ENCODE measurements around the gene MST1. TPM values are rescaled to one million over a fixed set of nuclear protein-coding genes. Genes with fewer than 3 reads are reported as not detected.

Gene MST1
- polyA plus RNA-seq, 1 donor, result 16.7 TPM

DNA sequence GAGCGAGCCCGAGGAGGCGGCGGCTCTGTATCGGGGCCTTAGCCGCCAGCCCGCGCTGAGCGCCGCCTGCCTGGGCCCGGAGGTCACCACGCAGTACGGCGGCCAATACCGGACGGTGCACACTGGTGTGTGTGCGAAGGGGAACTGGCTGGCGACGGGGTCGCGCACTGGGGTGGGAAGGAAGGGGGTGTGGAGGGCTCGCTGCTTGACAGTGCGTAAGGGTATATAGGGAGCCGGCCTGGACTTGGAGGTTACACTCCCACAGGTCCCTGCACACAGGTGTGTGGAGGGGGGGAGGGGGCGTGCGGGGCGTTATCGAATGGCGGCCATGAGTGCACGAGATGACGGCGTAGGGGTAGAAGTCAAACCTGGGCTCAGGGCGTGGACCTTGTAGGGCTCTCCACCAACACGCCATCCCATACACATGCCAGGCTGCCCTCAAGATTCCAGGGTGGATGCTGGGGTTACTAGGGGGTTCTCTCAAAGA is 14.7 kb downstream of the MST1 start:
- DNase-seq, result no peak

DNA sequence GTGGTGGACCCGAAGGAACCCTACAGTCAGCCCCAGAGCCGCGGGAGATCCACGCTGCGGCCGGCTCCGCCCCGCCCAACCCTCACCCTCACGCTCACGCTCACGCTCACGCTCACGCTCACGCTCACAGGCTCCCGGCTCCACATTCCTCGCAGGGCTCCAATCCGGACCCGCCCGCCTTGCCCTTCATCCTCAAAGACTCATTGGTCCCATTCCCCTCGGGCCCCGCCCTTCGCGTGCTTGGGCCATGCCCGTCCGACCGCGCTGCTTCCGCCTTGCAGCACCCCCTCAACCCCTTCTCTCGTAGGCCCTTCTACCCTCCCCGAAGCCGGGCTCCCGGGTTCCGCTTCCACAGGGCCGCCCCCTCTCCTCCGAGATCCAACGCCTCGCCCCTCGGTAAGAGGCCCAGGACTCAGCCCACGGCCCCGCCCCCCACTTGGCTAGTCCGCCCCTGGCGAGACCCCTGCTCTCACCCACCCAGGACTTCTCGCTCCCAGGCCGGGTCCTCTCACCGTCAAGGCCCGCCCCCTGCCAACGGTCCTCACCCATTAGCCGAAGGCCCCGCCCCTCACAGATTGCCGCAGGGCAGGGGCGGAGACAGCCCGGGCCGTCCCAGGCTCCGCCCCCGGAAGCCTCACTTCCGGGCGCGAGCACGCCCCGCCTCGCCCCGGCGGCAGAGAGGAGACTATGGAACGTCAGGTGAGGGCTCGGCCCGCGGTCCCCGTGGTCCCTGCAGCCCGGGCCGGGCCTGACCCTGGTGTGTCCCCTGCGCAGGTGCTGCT is 15.4 kb downstream of the MST1 start, which contains the start of gene APEH:
Gene APEH (plus strand): TSS at position 637 of the 782 bp plus-strand sequence. CDS start 51 bp downstream, at position 688.
- DNase-seq, result peak; percentile 92

DNA sequence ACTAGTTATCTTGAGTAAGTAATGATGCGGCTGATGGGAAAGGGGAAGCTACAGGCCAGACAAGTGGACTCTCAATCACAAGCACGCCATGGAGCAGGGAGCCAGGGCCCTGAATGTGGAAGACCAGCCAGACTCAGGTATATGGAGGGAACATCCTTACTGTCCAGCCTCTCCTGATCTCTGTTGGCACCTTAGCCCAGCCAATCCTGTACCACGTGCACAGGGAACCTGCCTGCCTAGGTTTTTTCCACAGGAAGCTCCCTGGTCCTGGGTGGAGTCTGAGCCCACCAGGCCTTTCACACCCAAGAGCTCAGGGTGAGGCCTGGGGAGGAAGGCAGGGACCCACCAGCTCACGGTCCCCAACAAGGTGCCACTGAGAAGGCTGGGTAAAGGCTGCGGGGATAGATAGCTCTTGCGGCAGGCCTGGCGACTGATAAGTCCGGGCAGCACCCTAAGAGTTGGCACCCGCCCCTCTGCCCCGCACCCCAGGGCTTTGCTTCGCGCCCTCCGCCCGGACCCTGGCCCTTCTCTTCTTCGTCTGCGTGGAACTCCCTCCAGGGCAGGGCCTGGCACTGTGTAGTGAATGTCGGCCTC is 16.1 kb downstream of the MST1 start:
- no peak for DNase-seq

DNA sequence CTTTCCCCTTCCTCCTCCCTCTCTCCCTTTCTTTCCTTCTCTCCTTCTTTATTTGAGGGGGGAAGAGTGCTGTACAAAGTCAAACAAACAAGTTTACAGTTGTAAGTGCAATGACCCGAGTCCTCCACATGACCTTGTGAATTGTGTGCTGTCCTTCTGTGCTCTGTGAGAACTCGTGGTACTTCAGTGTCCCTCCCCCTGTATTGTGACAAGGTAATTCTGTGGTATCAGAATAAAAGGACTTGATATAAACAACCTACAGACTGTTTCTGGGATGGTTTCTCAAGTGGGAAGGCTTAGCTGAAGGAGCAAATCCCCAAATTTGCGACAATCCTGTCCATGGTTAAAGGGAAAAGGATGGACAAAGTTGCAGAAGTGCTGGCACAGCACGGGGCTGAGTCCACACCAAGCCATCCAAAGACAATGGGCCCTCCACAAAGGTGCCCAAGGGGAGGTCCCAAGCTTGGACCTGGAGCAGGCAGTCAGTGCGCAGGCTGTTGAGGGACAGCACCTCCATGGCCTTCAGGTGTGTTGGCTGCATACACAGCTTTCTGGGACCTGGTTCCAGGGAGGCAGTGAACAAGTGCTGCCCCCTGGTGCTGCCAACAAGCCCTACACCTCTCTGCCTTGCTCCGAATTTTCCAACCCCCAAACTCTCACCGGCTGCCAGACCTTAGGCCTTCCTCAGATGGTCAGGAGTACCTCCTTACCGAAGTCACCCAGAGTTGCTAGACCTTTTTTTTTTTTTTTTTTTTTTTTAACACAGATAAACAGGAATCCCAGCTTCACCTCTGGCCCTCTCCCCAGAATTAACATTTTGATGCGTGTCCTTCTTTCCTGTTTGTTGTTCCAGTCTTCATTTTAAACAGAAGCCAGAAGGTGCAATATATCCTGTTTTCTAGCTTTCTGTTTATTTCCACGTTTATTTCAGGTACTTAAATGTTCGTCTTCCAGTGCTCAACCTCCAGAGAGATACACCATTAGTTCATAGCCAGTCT is 17.7 kb downstream of the MST1 start:
- DNase-seq, result peak; percentile 61

DNA sequence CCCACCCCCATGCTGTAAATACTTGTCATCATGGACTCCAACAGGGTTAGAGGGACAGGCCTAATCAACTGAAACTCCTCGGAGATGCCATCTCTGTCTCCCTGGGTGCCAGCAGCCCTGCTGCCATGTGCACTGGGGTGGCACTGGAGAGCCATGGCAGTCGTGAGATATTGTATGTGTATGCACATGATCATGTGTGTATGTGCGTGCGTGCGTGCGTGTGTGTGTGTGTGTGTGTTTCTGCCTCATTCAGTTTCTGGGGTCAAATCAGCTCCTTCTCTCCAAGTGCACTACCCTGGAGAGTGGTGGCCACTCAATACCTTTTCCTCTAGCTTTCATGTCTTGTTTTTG is 18.4 kb downstream of the MST1 start:
- DNase-seq, result no peak

DNA sequence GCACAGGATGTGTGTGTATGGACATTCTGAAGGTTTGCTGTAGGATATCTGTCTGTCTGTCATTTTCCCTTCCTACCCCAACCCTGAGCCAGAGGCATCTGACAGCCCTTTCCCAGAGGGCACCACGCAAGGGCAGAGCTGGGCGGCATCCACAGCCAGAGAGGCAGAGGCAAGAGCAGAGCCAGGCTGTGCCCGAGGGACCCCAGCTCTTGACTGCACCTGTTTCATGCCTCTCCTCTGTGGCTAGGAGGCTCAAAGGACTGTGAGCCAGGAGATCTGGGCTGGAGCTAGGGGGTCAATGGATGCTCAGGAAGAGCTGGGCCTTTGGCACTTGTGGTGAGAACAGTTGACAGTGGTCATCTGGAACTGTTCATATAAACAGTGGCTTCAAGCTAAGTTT is 19.9 kb downstream of the MST1 start:
- no peak for DNase-seq

DNA sequence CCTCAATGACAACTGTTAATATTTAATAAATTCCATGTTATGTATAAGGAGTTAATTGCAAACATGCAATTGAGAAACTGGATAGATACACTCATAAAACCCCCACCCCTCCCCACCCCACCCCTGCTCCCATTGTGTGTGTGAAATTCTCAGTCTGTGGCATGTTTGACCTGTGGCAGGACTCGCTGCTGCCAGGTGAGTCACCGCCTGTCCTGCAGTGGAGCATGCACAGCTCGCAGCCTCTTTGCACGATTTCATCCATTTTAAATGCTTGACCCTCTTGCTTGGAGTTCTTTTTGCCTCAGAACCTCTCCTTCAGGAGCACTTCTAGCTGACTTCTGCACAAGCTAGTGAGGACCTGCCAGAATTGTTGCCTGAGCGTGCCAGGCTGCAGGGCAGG is 20.4 kb downstream of the MST1 start:
- no peak for DNase-seq

DNA sequence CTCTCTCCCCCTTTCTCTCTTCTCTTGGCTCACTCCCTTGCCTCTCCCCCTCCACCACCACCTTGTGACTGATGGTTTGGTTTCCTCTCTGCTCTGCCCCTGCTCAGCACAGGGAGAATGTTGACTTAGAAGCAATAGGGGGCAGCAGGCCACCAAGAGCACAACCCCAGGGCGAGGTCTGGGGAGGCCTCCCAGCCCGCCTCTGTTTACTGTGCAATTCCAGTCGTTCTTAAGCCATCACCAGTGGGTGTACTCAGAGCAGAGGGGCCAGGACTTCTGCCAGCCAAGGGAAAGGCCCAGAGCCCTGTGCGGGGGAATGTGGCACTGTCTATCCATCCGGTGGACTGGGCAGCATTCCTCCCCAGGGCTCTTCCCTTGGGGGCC is 20.9 kb downstream of the MST1 start:
- no peak for DNase-seq

DNA sequence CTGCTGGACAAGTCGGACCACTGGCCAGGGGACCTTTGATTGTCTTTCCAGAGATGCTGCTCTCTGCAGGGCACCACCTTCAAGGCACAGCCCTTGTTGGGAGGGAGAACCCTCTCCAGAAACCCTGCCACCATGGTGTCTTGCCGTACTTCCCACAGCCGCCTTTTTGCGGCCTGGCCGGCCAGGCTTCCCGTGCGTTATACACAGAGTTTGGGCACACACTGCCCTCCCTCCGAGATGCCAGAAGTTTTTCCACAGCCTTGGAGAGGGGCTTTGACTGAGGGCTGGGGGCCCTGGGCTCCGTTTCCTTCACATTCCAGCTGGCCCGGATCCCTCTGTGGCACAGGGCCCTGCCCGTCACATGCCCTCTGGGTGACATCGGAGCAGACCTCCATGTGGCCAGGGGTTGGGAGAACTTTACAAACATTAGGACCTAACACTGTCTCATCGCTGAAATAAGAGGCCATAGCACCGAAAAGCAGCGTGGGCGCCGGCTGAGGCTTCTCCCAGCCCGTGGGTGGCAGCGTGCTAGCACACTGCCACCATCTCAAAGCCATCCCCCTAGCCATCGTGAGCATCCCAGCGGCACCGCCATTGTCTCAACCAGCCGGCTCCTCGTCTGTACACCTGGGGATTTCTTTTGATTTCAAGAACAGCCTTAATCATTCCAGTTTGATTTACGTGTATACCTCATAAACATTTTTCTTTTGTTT is 21.4 kb downstream of the MST1 start:
- DNase-seq, result no peak

DNA sequence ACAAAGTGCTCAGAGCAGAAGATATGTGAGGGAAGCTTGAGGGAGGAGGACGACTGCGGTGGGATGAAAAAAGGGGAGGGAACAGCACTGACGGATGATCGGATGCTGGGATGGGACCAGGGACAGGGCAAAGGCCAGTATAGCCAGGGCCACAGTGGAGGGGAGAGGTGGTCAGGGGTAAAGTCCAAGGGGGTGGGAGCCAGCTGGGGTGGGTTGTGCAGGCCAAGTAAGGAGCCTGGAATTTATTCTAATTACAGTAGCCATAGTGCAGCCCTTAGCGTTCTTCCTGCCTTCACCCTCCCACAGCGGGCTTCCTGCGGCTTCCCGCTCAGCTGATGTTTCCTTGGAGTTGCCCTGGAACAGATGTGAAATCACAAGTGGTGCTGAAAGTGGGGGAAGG is 22.7 kb downstream of the MST1 start:
- no peak for DNase-seq

DNA sequence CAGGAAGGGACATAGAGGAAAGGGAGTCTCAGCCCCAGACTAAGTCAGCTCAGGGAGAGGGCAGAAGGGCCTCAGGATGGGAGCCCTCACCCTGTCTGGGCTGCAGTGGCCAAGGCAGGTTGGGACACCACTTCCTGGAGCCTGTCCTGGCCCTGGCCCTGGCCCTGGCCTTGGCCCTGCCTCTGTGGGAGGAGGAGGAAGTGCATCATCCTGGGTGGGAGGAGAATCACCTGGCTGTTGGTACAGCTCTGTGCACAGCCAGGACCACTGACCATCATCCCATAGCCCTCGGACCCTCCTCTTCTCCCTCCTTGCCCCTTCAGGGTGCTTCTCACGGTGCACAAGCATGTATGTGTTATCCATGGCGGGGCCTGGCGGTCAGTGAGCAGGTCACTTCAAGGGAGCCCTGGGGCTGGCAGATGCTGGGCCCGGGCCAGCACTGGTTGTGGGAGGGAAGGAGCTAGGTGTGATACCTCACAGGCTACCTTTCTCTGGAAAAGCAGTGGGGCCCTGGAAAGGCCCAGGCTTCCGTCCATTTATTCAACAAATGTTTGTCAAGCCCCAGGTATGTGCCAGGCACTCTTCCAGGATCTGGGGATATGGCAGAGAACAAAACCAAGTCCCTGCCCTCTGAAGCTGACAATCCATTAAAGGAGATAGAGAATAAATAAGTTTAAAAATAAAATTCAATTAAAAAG is 23.3 kb downstream of the MST1 start:
- DNase-seq, result no peak

DNA sequence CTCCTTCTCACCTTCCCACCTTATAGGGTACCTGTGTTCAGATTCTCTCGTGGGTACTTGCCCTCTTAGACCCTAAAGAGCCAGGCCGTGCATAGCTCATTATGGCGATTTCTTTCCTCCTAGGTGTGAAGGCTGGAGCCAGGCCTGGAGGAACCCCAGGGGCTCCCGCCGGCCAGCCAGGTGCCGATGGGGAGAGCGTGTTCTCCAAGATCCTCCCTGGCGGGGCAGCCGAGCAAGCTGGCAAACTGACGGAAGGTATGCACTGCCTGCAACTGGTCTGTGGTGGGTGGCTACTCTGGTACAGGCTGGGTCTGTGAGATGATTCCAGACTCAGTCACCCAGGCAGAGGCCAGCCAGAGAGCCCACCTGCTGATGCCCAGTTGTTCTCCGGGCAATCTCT is 25.0 kb downstream of the MST1 start:
- no peak for DNase-seq

DNA sequence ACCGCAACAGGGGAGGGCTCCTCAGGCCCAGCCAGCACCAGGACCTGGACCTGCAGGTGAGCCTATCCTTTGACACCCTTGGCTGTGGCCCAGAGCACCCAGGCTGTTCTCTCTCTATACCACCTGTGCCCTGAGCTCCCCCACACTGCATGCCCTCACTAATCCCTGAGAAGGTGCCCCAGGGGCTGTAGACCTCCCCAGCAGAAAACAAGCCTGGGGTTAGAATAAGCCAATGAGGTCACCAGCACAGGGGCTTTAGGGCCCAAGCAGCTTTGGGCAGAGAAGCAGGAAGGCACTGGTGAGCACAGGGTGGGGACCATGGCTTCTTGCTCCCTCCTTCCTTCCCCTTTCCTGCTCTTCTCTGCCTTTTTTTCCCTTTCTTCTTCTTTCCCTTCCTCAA is 25.4 kb downstream of the MST1 start:
- DNase-seq, result no peak

DNA sequence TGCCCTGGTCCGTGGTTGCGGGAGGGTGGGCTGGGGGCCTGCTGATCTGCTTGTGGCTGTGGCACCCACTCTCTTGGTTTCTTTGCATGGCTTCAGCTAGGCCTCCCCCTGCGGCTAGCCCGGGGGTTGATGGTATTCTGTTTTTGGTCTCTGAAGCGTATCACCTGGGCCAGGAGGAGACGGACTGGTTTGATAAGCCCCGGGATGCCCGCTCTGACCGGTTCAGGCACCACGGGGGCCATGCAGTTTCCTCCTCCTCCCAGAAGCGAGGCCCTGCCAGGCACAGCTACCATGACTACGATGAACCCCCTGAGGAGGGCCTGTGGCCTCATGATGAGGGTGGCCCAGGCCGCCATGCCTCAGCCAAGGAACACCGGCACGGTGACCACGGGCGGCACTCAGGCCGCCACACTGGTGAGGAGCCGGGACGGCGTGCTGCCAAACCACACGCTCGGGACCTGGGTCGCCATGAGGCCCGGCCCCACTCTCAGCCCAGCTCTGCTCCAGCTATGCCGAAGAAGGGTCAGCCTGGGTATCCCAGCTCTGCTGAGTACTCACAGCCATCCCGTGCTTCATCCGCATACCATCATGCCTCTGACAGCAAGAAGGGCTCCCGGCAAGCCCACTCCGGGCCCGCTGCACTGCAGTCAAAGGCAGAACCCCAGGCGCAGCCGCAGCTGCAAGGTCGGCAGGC is 26.4 kb downstream of the MST1 start:
- DNase-seq, result no peak

DNA sequence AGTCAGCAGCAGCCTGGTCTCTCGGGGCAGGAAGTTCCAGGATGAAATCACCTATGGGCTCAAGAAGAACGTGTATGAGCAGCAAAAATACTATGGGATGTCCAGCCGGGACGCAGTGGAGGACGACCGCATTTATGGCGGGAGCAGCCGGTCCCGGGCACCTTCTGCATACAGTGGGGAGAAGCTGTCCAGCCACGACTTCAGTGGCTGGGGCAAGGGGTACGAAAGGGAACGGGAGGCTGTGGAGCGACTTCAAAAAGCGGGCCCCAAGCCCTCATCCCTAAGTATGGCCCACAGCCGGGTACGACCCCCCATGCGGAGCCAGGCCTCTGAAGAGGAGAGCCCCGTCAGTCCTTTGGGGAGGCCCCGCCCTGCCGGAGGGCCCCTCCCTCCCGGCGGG is 27.3 kb downstream of the MST1 start:
- DNase-seq, result no peak

DNA sequence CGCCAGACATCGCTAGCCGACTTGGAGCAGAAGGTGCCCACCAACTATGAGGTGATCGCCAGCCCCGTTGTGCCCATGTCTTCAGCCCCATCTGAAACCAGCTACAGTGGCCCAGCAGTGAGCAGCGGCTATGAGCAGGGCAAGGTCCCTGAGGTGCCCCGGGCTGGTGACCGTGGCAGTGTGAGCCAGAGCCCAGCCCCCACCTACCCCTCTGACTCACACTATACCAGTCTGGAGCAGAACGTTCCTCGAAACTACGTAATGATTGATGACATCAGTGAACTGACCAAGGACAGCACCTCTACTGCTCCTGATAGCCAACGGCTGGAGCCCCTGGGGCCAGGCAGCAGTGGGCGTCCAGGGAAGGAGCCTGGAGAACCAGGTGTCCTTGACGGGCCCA is 28.0 kb downstream of the MST1 start:
- DNase-seq, result no peak

DNA sequence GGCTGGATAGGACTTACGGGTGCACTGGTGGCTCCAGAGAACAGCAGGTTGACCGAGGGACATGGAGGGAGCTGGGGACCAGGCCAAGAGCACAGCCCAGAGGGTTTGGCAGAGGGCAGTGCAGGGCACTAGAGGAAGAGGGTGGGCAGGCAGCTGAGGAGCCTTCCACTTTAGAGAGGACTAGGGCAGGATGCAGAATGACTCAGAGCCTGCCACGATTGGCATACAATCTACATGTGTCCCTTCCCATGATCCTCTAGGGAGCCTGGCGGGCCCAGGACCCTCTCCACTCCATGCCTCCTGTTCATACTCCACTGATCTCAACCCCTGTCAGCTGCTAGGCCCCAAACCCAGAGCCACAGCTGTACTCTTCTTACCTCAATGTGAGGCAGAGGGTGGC is 29.5 kb downstream of the MST1 start:
- no peak for DNase-seq

DNA sequence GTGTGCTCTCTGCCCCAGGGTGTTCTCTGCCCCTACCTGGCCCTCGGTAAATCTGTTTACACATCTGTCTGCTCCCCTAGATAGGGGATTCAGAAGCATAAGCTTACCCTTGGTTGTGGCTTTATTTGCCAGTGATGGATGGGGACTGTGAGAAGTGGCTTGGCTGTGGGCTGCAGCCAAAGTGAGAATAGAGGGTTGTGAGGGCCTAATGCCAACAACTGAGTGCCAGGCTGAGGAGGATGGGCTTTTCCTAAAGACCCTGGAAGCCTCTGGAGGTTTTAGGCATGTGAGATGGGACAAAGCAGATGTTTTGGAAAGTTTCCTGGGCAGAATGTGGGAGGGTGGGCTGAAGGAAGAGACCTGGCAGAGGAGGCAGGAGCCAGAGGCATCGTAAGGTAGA is 30.6 kb downstream of the MST1 start:
- DNase-seq, result no peak

DNA sequence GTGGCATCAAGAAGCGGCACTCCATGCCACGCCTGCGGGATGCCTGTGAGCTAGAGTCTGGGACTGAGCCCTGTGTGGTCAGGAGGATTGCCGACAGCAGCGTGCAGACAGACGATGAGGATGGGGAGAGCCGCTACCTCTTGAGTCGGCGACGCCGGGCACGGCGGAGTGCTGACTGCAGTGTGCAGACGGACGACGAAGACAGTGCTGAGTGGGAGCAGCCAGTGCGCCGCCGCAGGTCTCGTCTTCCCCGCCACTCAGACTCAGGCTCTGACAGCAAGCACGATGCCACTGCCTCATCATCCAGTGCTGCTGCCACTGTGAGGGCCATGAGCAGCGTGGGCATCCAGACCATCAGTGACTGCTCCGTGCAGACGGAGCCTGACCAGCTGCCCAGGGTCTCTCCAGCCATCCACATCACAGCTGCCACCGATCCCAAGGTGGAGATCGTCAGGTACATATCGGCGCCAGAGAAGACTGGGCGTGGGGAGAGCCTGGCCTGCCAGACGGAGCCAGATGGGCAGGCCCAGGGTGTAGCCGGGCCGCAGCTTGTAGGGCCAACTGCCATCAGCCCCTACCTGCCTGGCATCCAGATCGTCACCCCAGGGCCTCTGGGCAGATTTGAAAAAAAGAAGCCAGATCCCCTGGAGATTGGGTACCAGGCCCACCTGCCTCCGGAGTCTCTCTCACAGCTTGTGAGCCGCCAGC is 31.9 kb downstream of the MST1 start:
- no peak for DNase-seq

DNA sequence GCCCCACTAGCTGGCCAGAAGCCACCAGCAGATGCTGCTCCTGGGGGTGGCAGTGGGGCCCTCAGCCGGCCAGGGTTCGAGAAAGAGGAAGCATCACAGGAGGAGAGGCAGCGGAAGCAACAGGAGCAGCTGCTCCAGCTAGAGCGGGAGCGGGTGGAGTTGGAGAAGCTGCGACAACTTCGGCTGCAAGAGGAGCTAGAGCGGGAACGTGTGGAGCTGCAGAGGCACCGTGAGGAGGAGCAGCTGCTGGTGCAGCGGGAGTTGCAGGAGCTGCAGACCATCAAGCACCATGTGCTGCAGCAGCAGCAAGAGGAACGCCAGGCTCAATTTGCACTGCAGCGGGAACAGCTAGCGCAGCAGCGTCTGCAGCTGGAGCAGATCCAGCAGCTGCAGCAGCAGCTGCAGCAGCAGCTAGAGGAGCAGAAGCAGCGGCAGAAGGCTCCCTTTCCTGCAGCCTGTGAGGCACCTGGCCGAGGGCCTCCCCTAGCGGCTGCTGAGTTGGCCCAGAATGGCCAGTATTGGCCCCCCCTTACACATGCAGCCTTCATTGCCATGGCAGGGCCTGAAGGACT is 32.6 kb downstream of the MST1 start:
- no peak for DNase-seq
